PC-9 (cell line): ENCODE measurements around the gene MRPL3. TPM values are rescaled to one million over a fixed set of nuclear protein-coding genes. Genes with fewer than 3 reads are reported as not detected.

Source experiments
- BruUV-seq: library from RNA; stranded (reverse); fragments of 400-500 nt; replicated peaks from 2 replicates; lab custom pipeline; 2021; lab: Mats Ljungman, UMichigan
- CTCF ChIA-PET: fragments of 300-600 bp; sonication (Branson Sonifier 250); formaldehyde crosslinking; loops from one replicate; lab custom pipeline; 2022; ENCODE audit warnings: antibody characterized with exemption; lab: Charles Lee
- POLR2A ChIA-PET: fragments of 300-600 bp; sonication (Branson Sonifier 250); formaldehyde crosslinking; loops from one replicate; lab custom pipeline; 2022; ENCODE audit warnings: antibody characterized with exemption; ENCODE audit not compliant: unreplicated experiment; lab: Charles Lee
- DNase-seq, 2 experiments: peaks; one replicate each; pipeline versions ENCODE4 v3.0.0 to v3.0.0-alpha.2; 2015 to 2022; ENCODE audit warnings: mixed read lengths in 1 of 2
- H2AFZ ChIP-seq: fragments of 200-600 bp; sonication (generic); 2 replicates; pipeline ENCODE4 v1.8.1; 2017; ENCODE audit warnings: antibody characterized with exemption
- H3F3A ChIP-seq: fragments of 200-600 bp; sonication (generic); 2 replicates; pipeline ENCODE4 v1.8.1; 2017; ENCODE audit warnings: antibody characterized with exemption, mild to moderate bottlenecking, low read depth; ENCODE audit not compliant: insufficient read depth
- H3K27ac ChIP-seq: fragments of 200-600 bp; sonication (generic); 2 replicates; pipeline ENCODE4 v1.6.1; 2016; ENCODE audit warnings: mixed run types
- H3K27me3 ChIP-seq: fragments of 200-600 bp; sonication (generic); 2 replicates; pipeline ENCODE4 v1.6.1; 2016; ENCODE audit warnings: low read depth, mixed run types; ENCODE audit not compliant: insufficient read depth
- H3K36me3 ChIP-seq: fragments of 200-600 bp; sonication (generic); 2 replicates; pipeline ENCODE4 v1.6.1; 2016; ENCODE audit warnings: low read depth, mixed run types
- H3K4me1 ChIP-seq: fragments of 200-600 bp; sonication (generic); replicated peaks from 2 replicates; pipeline ENCODE4 v1.6.1; 2016; ENCODE audit warnings: mixed run types; ENCODE audit not compliant: insufficient read depth
- H3K4me2 ChIP-seq: fragments of 200-600 bp; sonication (generic); 2 replicates; pipeline ENCODE4 v1.6.1; 2017; ENCODE audit warnings: mixed run types
- H3K4me3 ChIP-seq: fragments of 200-600 bp; sonication (generic); 2 replicates; pipeline ENCODE4 v1.6.1; 2016; ENCODE audit warnings: mixed run types
- H3K79me2 ChIP-seq: fragments of 200-600 bp; sonication (generic); 2 replicates; pipeline ENCODE4 v1.6.1; 2017; ENCODE audit warnings: low read depth, mixed run types
- H3K9me2 ChIP-seq: fragments of 200-600 bp; sonication (generic); 2 replicates; pipeline ENCODE4 v1.8.1; 2017; ENCODE audit warnings: mild to moderate bottlenecking; ENCODE audit not compliant: insufficient read depth
- H3K9me3 ChIP-seq: fragments of 200-600 bp; sonication (generic); 2 replicates; pipeline ENCODE4 v1.8.1; 2016; ENCODE audit warnings: low read depth; ENCODE audit not compliant: insufficient read depth
- H4K20me1 ChIP-seq: fragments of 200-600 bp; sonication (generic); 2 replicates; pipeline ENCODE4 v1.8.1; 2017; ENCODE audit not compliant: insufficient read depth
- EZH2 ChIP-seq: fragments of 200-600 bp; sonication (generic); IDR thresholded peaks from 2 replicates; pipeline ENCODE4 v1.8.0; 2017; ENCODE audit warnings: antibody characterized with exemption, low read depth
- intact Hi-C: fragments of 100-400 bp; cut with micrococcal nuclease; formaldehyde crosslinking; loops from one replicate; pipeline ENCODE4 v1.10.0; 2022; ENCODE audit not compliant: unreplicated experiment
- total RNA-seq: library from RNA; stranded (reverse); gene quantifications from 2 replicates; pipeline ENCODE4 v1.2.3, GENCODE V29; 2021
- TF ChIP-seq, protein P1 (sequence below): fragments of 200-600 bp; sonication (generic); conservative IDR thresholded peaks from 2 replicates; pipeline ENCODE4 v1.6.1; 2017; ENCODE audit warnings: mixed run types, antibody characterized with exemption, mild to moderate bottlenecking, moderate library complexity

The MRPL3 gene
- total RNA-seq, 1 experiment from 2014 or later = 109 TPM

DNA sequence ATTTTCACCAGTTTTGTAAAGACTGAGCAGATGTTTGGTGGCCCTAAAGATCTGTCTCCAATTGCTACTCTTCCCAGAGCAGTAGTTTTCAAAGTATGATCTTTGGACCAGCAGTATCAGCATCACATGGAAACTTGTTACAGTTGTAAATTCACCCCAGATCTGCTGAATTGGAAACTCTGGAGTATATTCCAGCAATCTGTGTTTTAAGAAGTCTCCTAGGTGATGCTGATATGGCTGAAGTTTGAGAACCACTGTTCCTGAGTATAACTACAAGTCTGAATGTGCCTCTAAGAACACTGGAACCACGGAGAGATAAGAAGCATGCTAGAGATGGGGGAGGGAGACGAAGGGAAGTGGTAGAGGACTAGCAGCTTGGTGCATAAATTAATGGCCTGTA, 75.5 kb downstream of the MRPL3 start:
- Histone ChIP-seq H2AFZ (no peak overlapping the region), H3K27me3 (no peaks in the 10 kb centered on the region), H3K4me2 (no peak overlapping the region), H3K9me2 (no peaks in the 10 kb centered on the region), H3K36me3 (no peaks in the 10 kb centered on the region), H3K9me3 (no peaks in the 10 kb centered on the region), H3K4me1 (no peaks in the 10 kb centered on the region), H3K79me2 (no peaks in the 10 kb centered on the region), H3K4me3 (no peak overlapping the region), H4K20me1 (no peaks in the 10 kb centered on the region), H3K27ac (no peak overlapping the region), H3F3A (no peaks in the 10 kb centered on the region)
- no TSS peak for BruUV-seq
- DNase-seq = no peak
- TF ChIP-seq, protein P1, sequence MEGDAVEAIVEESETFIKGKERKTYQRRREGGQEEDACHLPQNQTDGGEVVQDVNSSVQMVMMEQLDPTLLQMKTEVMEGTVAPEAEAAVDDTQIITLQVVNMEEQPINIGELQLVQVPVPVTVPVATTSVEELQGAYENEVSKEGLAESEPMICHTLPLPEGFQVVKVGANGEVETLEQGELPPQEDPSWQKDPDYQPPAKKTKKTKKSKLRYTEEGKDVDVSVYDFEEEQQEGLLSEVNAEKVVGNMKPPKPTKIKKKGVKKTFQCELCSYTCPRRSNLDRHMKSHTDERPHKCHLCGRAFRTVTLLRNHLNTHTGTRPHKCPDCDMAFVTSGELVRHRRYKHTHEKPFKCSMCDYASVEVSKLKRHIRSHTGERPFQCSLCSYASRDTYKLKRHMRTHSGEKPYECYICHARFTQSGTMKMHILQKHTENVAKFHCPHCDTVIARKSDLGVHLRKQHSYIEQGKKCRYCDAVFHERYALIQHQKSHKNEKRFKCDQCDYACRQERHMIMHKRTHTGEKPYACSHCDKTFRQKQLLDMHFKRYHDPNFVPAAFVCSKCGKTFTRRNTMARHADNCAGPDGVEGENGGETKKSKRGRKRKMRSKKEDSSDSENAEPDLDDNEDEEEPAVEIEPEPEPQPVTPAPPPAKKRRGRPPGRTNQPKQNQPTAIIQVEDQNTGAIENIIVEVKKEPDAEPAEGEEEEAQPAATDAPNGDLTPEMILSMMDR = no peak
- TF ChIP-seq EZH2 = no peak
- POLR2A ChIA-PET = no interaction called here
- intact Hi-C loops = no loop called here
- CTCF ChIA-PET = no interaction called here

DNA sequence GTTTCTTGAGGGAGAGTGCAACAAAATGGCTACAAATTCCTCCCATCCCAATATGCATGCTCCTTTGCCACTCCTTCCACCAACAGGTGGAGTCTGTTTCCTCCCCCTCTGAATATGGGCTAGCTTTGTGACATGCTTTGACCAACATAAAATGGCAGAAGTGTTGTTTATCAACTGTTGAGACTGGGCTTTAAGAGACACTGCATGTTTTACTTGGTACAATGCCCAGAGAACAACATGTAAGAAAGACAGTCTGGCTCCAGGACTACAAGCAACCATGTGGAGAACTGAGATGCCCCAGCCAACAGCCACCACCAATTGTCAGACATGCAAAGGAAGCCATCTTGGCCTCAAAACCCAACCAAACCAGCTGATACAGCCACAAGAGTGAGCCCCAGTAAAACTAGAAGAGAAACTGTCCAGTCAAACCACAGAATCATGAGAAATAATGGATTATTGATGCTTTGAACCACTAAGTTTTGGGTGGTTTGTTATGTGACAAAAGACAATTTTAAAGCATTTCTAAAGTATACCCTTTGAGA, 80.7 kb downstream of the MRPL3 start:
- H3K27ac ChIP-seq = no peak overlapping the region
- BruUV-seq = no TSS peak
- intact Hi-C loops = no loop called here
- no peaks in the 10 kb centered on the region for H3F3A ChIP-seq
- no peaks in the 10 kb centered on the region for H3K4me1 ChIP-seq
- H4K20me1 ChIP-seq = no peaks in the 10 kb centered on the region
- no peak overlapping the region for H2AFZ ChIP-seq
- no peaks in the 10 kb centered on the region for H3K9me3 ChIP-seq
- no peaks in the 10 kb centered on the region for H3K9me2 ChIP-seq
- no peaks in the 10 kb centered on the region for H3K27me3 ChIP-seq
- no peaks in the 10 kb centered on the region for H3K36me3 ChIP-seq
- no peak overlapping the region for H3K4me2 ChIP-seq
- DNase-seq = no peak
- no peak overlapping the region for H3K4me3 ChIP-seq
- no peaks in the 10 kb centered on the region for H3K79me2 ChIP-seq
- no peak for TF ChIP-seq EZH2
- TF ChIP-seq, protein P1 = no peak
- ChIA-PET POLR2A (no interaction called here), CTCF (no interaction called here)

DNA sequence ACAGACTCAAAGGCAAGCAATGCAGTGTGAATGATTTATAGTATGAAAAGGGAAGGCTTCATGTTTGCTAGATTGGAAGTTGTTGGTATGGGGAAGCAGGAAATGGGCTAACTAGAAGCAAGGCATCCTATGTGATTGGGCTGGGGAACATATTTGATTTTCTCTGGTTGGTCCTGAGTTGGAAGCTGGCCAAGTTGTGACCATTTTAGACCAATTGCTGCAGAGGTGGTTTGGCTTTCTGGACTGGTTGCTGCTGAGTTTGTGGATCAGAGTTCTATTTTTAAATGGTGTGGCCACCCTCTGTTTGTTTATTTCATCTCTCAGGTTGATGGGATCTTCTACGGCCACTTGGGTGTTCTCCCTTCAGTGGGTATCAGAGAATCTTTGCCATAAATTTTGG, 81.5 kb downstream of the MRPL3 start:
- Histone ChIP-seq H3K36me3 (no peaks in the 10 kb centered on the region), H3K9me3 (no peaks in the 10 kb centered on the region), H3K4me1 (no peaks in the 10 kb centered on the region), H3K4me2 (no peak overlapping the region), H3K27ac (no peak overlapping the region), H3K9me2 (no peaks in the 10 kb centered on the region), H2AFZ (no peak overlapping the region), H3K27me3 (no peaks in the 10 kb centered on the region), H3K79me2 (no peaks in the 10 kb centered on the region), H3F3A (no peaks in the 10 kb centered on the region), H3K4me3 (no peak overlapping the region), H4K20me1 (no peaks in the 10 kb centered on the region)
- BruUV-seq = no TSS peak
- CTCF ChIA-PET = no interaction called here
- POLR2A ChIA-PET = no interaction called here
- intact Hi-C loops = no loop called here
- TF ChIP-seq, protein P1 = no peak
- no peak for TF ChIP-seq EZH2
- DNase-seq = no peak
